B cell (primary cell): ENCODE measurements around the gene LRRC36.

ENCODE experiments used
- EZH2 ChIP-seq: IDR thresholded peaks from 2 replicates; pipeline ENCODE4 v1.6.1; 2012; ENCODE audit warnings: borderline replicate concordance, low read depth, mild to moderate bottlenecking, moderate library complexity, low read length; ENCODE audit not compliant: insufficient read depth, poor library complexity, severe bottlenecking
- TF ChIP-seq, protein P1 (sequence below): fragments of 200-600 bp; IDR thresholded peaks from one replicate; pipeline ENCODE4 v1.8.0; 2022; ENCODE audit warnings: antibody characterized with exemption, mild to moderate bottlenecking

DNA sequence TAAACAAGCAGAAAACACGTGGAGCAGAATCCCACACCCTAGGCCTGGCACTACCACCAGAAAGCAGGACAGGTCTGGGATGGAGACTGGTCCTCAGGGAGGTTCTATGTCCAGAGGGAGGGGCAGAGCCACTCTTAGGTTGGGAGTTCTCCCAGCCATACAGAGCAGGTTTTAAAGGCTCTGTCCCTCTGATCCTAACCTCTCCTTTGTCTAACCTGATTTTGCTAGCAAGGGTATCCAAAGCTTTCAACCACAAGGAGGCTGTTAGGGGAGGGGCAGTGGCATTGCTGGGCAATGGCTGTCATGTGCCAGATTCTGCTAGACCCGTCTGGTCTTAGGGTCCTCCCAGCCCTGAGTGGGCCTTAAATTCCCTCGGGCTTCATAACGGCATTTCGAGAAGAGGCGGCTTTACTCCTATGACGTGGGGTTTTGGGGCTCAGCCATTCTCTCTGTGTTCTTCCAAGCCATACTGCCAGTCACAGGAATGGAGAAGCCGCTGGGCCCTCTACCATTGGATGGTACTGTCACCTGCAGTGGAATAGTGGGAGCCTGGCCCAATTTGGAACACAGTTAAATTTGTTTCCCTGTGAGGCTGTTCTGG is 61.0 kb downstream of the LRRC36 start:
- TF ChIP-seq, protein P1, sequence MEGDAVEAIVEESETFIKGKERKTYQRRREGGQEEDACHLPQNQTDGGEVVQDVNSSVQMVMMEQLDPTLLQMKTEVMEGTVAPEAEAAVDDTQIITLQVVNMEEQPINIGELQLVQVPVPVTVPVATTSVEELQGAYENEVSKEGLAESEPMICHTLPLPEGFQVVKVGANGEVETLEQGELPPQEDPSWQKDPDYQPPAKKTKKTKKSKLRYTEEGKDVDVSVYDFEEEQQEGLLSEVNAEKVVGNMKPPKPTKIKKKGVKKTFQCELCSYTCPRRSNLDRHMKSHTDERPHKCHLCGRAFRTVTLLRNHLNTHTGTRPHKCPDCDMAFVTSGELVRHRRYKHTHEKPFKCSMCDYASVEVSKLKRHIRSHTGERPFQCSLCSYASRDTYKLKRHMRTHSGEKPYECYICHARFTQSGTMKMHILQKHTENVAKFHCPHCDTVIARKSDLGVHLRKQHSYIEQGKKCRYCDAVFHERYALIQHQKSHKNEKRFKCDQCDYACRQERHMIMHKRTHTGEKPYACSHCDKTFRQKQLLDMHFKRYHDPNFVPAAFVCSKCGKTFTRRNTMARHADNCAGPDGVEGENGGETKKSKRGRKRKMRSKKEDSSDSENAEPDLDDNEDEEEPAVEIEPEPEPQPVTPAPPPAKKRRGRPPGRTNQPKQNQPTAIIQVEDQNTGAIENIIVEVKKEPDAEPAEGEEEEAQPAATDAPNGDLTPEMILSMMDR: no peak
- TF ChIP-seq EZH2: no peak
